SK-N-SH treated with all-trans-retinoic acid at 6 μM for 48 hours (cell line): ENCODE measurements around the gene RGS7.

ENCODE experiments used
- ISL1 ChIP-seq: fragments of 250-450 bp; sonication (Bioruptor Pico); IDR thresholded peaks from 2 replicates; pipeline ENCODE4 v2.1.2; 2022; ENCODE audit warnings: mild to moderate bottlenecking, moderate library complexity
- OSR1 ChIP-seq: fragments of 250-450 bp; sonication (Bioruptor Pico); IDR thresholded peaks from 2 replicates; pipeline ENCODE4 v1.8.0; 2022; ENCODE audit warnings: moderate library complexity, mild to moderate bottlenecking, inconsistent platforms
- ZFP30 ChIP-seq: fragments of 450-650 bp; formaldehyde crosslinking; IDR thresholded peaks from 2 replicates; pipeline ENCODE4 v1.5.0; 2022; ENCODE audit warnings: mild to moderate bottlenecking, moderate library complexity
- TF ChIP-seq, protein P1 (sequence below): fragments of 250-450 bp; sonication (Bioruptor Pico); IDR thresholded peaks from 2 replicates; pipeline ENCODE4 v1.5.1; 2020; ENCODE audit warnings: low read depth, mild to moderate bottlenecking, moderate library complexity

DNA sequence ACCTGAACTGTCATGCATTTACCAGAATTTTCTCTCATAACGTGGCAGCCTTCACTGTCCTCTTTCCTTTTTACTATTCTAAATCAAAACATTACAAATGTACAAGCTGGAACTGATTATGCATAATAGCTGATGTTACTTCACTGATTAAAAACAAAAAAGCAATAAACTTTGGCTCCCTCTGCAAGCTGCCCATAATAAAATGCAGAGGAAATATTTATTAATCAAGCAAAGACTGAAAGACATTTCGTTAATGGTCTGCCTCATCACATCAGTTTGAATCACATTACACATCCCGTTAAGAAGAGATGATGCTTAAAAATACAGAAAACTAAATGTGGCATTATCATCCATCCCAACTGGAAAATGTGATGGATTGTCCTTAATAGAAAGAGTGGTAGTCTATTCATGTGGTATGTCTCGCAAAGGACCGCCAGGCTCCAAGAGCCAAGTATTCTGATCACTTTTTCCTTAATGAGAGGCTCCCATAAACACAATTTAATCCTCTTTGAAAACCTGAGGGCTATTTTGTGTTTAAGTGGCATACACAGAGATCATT, 225.3 kb downstream of the RGS7 start:
- TF ChIP-seq ZFP30 (CRISPR knock-in tag) (no peak), ISL1 (no peak), OSR1 (CRISPR knock-in tag) (no peak)
- TF ChIP-seq, protein P1, sequence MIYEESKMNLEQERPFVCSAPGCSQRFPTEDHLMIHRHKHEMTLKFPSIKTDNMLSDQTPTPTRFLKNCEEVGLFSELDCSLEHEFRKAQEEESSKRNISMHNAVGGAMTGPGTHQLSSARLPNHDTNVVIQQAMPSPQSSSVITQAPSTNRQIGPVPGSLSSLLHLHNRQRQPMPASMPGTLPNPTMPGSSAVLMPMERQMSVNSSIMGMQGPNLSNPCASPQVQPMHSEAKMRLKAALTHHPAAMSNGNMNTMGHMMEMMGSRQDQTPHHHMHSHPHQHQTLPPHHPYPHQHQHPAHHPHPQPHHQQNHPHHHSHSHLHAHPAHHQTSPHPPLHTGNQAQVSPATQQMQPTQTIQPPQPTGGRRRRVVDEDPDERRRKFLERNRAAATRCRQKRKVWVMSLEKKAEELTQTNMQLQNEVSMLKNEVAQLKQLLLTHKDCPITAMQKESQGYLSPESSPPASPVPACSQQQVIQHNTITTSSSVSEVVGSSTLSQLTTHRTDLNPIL (CRISPR knock-in tag) = no peak
